Measurements from ENCODE around the gene RETREG2. TPM values are rescaled to one million over a fixed set of nuclear protein-coding genes. Genes with fewer than 3 reads are reported as not detected.

RETREG2 gene
- total RNA-seq, 1 donor from 2014 or later = 77.0 TPM

GRCh38 chr2:219168526-219168925 lies 9.5 kb upstream of the RETREG2 start:
- TF ChIP-seq CTCF (IDR thresholded peaks at IDR 0.05; ENCODE audit: unreplicated experiment) = no peak
- H3K4me1 Mint-ChIP-seq (ENCODE audit: low read depth) = no peaks in the 10 kb centered on the region
- no peaks in the 10 kb centered on the region for H3K27me3 Mint-ChIP-seq
- no peaks in the 10 kb centered on the region for H3K36me3 Mint-ChIP-seq (ENCODE audit: insufficient read depth)
- H3K9me3 Mint-ChIP-seq (ENCODE audit: low read depth) = no peaks in the 10 kb centered on the region
- no peak overlapping the region for H3K4me3 Mint-ChIP-seq (ENCODE audit: low read depth)
- no peak for DNase-seq (ENCODE audit: low spot score, unreplicated experiment)
- no peak overlapping the region for H3K27ac Mint-ChIP-seq

- no peaks in the 10 kb centered on the region for H3K9me3 Mint-ChIP-seq (ENCODE audit: low read depth)
- no peak for TF ChIP-seq CTCF (IDR thresholded peaks at IDR 0.05; ENCODE audit: unreplicated experiment)
- DNase-seq (ENCODE audit: low spot score, unreplicated experiment) = no peak
- peaks cover under 1% of the 10 kb centered on the region for H3K36me3 Mint-ChIP-seq (ENCODE audit: insufficient read depth)
- no peak overlapping the region for H3K27ac Mint-ChIP-seq
- no peak overlapping the region for H3K4me3 Mint-ChIP-seq (ENCODE audit: low read depth)
- H3K27me3 Mint-ChIP-seq = no peaks in the 10 kb centered on the region
- H3K4me1 Mint-ChIP-seq (ENCODE audit: low read depth) = no peaks in the 10 kb centered on the region
Observed at GRCh38 chr2:219168932-219169331, 9.1 kb upstream of the RETREG2 start.

GRCh38 chr2:219169930-219170654 lies 8.0 kb upstream of the RETREG2 start, which contains the start of gene SLC23A3:
Gene SLC23A3, minus strand, starts transcription at chr2:219170029. Its CDS starts 45 bp downstream, at chr2:219169984.
- Mint-ChIP-seq H3K9me3 (ENCODE audit: low read depth) (no peaks in the 10 kb centered on the region), H3K36me3 (ENCODE audit: insufficient read depth) (peaks cover 4% of the 10 kb centered on the region), H3K27me3 (no peaks in the 10 kb centered on the region), H3K27ac (no peak within 1 kb of the TSS), H3K4me1 (ENCODE audit: low read depth) (peaks cover 2% of the 10 kb centered on the region), H3K4me3 (ENCODE audit: low read depth) (no peak within 1 kb of the TSS)
- DNase-seq (ENCODE audit: low spot score, unreplicated experiment) = no peak
- no peak for TF ChIP-seq CTCF (IDR thresholded peaks at IDR 0.05; ENCODE audit: unreplicated experiment)

- Mint-ChIP-seq H3K4me3 (ENCODE audit: low read depth) (no peak overlapping the region), H3K27ac (peak overlapping the region; percentile 48), H3K27me3 (no peaks in the 10 kb centered on the region), H3K4me1 (ENCODE audit: low read depth) (peaks cover 8% of the 10 kb centered on the region), H3K36me3 (ENCODE audit: insufficient read depth) (peaks cover 4% of the 10 kb centered on the region), H3K9me3 (ENCODE audit: low read depth) (no peaks in the 10 kb centered on the region)
- no peak for DNase-seq (ENCODE audit: low spot score, unreplicated experiment)
- peak; percentile 77 for TF ChIP-seq CTCF (IDR thresholded peaks at IDR 0.05; ENCODE audit: unreplicated experiment)
Observed at GRCh38 chr2:219171231-219171651, 6.8 kb upstream of the RETREG2 start.

DNA sequence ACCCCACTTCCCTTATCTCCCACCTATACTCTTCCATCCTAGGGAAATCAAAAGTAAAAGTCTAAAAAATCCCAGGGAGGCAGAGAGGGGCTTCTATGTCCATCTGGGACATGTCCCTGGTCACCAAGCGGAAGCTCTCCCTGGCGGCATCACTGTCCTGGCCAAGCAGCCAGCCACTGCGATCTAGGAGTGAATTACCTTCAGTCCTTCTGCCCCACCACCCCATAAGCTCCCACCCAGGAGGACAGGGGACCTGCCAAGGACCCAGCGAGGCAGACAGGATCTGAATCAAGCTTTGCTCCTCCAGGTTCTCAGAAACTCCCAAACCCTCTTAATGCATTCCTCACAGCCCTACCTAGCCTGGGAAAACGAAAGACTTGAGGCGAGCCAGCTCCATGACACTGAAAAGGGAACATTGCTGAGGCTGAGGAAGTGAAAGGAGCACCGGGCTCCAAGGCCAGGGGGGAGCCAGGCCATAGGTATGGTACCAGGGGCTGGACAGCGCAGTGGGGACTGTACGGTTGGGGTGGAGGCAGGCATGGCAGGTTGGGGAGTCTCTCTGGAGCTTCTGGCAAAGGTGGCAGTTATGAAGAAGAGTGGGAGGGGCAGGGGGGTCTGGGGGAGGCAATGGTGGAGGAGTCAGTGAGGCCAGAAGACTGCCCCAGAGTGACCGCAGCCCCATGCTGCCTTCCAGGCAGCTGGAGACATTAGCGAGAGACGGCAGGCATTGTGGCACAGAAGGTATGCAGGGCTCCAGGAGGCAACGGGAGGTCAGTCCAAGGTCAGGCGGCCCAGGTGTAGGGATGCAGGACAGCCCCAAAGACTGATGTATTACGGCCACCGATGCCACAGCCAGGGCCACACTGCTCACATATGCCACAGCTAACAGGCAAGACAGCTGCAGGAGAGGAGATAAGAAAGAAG lies 5.6 kb upstream of the RETREG2 start:
- TF ChIP-seq CTCF (IDR thresholded peaks at IDR 0.05; ENCODE audit: unreplicated experiment) = no peak
- Mint-ChIP-seq H3K27me3 (no peaks in the 10 kb centered on the region), H3K9me3 (ENCODE audit: low read depth) (no peaks in the 10 kb centered on the region), H3K36me3 (ENCODE audit: insufficient read depth) (peaks cover 4% of the 10 kb centered on the region), H3K4me3 (ENCODE audit: low read depth) (no peak overlapping the region), H3K4me1 (ENCODE audit: low read depth) (peaks cover 11% of the 10 kb centered on the region), H3K27ac (no peak overlapping the region)
- no peak for DNase-seq (ENCODE audit: low spot score, unreplicated experiment)
